HepG2 (cell line): Measurements from ENCODE around the gene SUN5. TPM values are rescaled to one million over a fixed set of nuclear protein-coding genes. Genes with fewer than 3 reads are reported as not detected.
A peak's percentile ranks its signal among the peaks of the same experiment; 100 is the strongest.

Experiments
- ATF1 ChIP-seq: IDR thresholded peaks from 2 replicates; pipeline ENCODE4 v1.6.1; 2016; ENCODE audit warnings: mild to moderate bottlenecking, control low read depth
- CREM ChIP-seq, 2 experiments: sonication (generic) in 1 of 2; formaldehyde crosslinking in 1 of 2; IDR thresholded peaks; 2 replicates each; pipeline versions ENCODE4 v1.4.0 to v1.6.1; 2016 to 2020; ENCODE audit warnings: antibody characterized with exemption in 1 of 2, mild to moderate bottlenecking in 1 of 2, missing genetic modification reagents in 1 of 2
- FOXC1 ChIP-seq: sonication (generic); formaldehyde crosslinking; IDR thresholded peaks from 2 replicates; pipeline ENCODE4 v1.8.0; 2022; ENCODE audit warnings: mild to moderate bottlenecking, missing genetic modification reagents, borderline replicate concordance
- HIVEP1 ChIP-seq: sonication (generic); formaldehyde crosslinking; IDR thresholded peaks from 2 replicates; pipeline ENCODE4 v1.4.0; 2020; ENCODE audit warnings: mild to moderate bottlenecking, missing genetic modification reagents
- KLF13 ChIP-seq: sonication (generic); formaldehyde crosslinking; IDR thresholded peaks from 2 replicates; pipeline ENCODE4 v1.4.0; 2020; ENCODE audit warnings: mild to moderate bottlenecking, missing genetic modification reagents
- MIER2 ChIP-seq: IDR thresholded peaks from 2 replicates; pipeline ENCODE4 v1.6.1; 2016; ENCODE audit warnings: missing biosample characterization, missing genetic modification reagents
- PHF20 ChIP-seq: sonication (generic); formaldehyde crosslinking; IDR thresholded peaks from 2 replicates; pipeline ENCODE4 v1.5.0; 2020; ENCODE audit warnings: mild to moderate bottlenecking, missing genetic modification reagents
- PHF8 ChIP-seq: sonication (generic); formaldehyde crosslinking; IDR thresholded peaks from 2 replicates; pipeline ENCODE4 v1.5.0; 2020; ENCODE audit warnings: missing genetic modification reagents
- TFE3 ChIP-seq: IDR thresholded peaks from 2 replicates; pipeline ENCODE4 v1.6.1; 2016
- ZBTB8A ChIP-seq: sonication (generic); formaldehyde crosslinking; IDR thresholded peaks from 2 replicates; pipeline ENCODE4 v1.4.0; 2020; ENCODE audit warnings: mild to moderate bottlenecking, low read depth, missing genetic modification reagents, borderline replicate concordance
- ZNF12 ChIP-seq: sonication (generic); formaldehyde crosslinking; IDR thresholded peaks from 2 replicates; pipeline ENCODE4 v1.5.0; 2020; ENCODE audit warnings: missing genetic modification reagents
- ZNF280D ChIP-seq: sonication (generic); formaldehyde crosslinking; IDR thresholded peaks from 2 replicates; pipeline ENCODE4 v1.5.1; 2020; ENCODE audit warnings: mild to moderate bottlenecking, missing genetic modification reagents
- ZNF572 ChIP-seq: sonication (generic); formaldehyde crosslinking; IDR thresholded peaks from 2 replicates; pipeline ENCODE4 v1.5.1; 2020; ENCODE audit warnings: mild to moderate bottlenecking, missing genetic modification reagents
- ZNF646 ChIP-seq: sonication (generic); formaldehyde crosslinking; IDR thresholded peaks from 2 replicates; pipeline ENCODE4 v1.9.0; 2021; ENCODE audit warnings: mild to moderate bottlenecking, missing genetic modification reagents
- ZNF691 ChIP-seq: sonication (generic); formaldehyde crosslinking; IDR thresholded peaks from 2 replicates; pipeline ENCODE4 v1.4.0; 2020; ENCODE audit warnings: missing genetic modification reagents, low read depth, mild to moderate bottlenecking, borderline replicate concordance
- polyA plus RNA-seq, 8 experiments: library from polyadenylated mRNA; depleted of rRNA in 3 of 8; stranded (reverse) in 7 of 8; unstranded in 1 of 8; fragments of >200 nt; fragmentation: Illumina TruSeq in 4 of 8; extraction: Trizol in 4 of 8; gene quantifications; 2 replicates each; pipeline versions ENCODE4 v1.2.1 to v1.2.3, GENCODE V29; 2011 to 2016; ENCODE audit warnings: low read depth in 4 of 8, missing spikeins in 1 of 8, mixed read lengths in 1 of 8; ENCODE audit not compliant: insufficient read depth in 1 of 8
- total RNA-seq, 5 experiments: library from RNA; depleted of rRNA; stranded (reverse); fragments of >200 nt; fragmentation: Illumina TruSeq; extraction: Trizol; gene quantifications; 2 replicates each; pipeline ENCODE4 v1.2.3, GENCODE V29; 2016; ENCODE audit warnings: low read depth in 1 of 5

Gene SUN5
- total and polyA plus RNA-seq, 2 of the 13 experiments (the other 11 are each of a cell fraction or from before 2014, with no cell fraction given), result not detected

GRCh38 chr20:33026779-33027759 is 22.8 kb upstream of the SUN5 start (continued):
- TF ChIP-seq ZNF646 (CRISPR knock-in tag) (0 out of 2 replicates have a peak, but pooled peaks have one; percentile 30), CREM (IDR thresholded peaks at IDR 0.05) (no peak), CREM (CRISPR knock-in tag; IDR thresholded peaks at IDR 0.05) (no peak), ZBTB8A (CRISPR knock-in tag) (no peak), ZNF280D (no peak), PHF8 (no peak), ZNF572 (CRISPR knock-in tag) (0 out of 2 replicates have a peak, but pooled peaks have one; percentile 14), FOXC1 (CRISPR knock-in tag) (peak; percentile 46; the same call in 1 of the 2 replicates), MIER2 (CRISPR knock-in tag) (no peak), TFE3 (CRISPR knock-in tag) (no peak), ZNF12 (no peak), KLF13 (CRISPR knock-in tag) (no peak), HIVEP1 (CRISPR knock-in tag) (no peak; the same call in 1 of the 2 replicates), PHF20 (CRISPR knock-in tag) (no peak), ATF1 (CRISPR knock-in tag) (no peak), ZNF691 (CRISPR knock-in tag) (no peak)
